Natural killer cell treated with Interleukin-12 subunit alpha and Interleukin-12 subunit beta and Interleukin-15 and Interleukin-18, amount 100 ng/mL, for 72 hours (primary cell): ENCODE measurements around the gene PLK1. TPM values are rescaled to one million over a fixed set of nuclear protein-coding genes. Genes with fewer than 3 reads are reported as not detected.

Source experiments
- ATAC-seq, 2 donors: fragments of 150-1000 bp; cut with Tn5 transposase in 1 of 2; sonication (Bioruptor Pico), chemical (Tn5 transposase) in 1 of 2; 2 replicates each; pipeline ENCODE4 v1.10.0; 2021
- DNase-seq: peaks from one replicate; pipeline ENCODE4 v3.0.0; 2022; ENCODE audit warnings: low spot score
- H3K27ac Mint-ChIP-seq, 2 donors: 1 replicate in 1 of 2; 2 replicates in 1 of 2; pipeline ENCODE4 v1.8.0; 2022; ENCODE audit warnings: mixed read lengths in 2 of 2, mild to moderate bottlenecking in 1 of 2, moderate library complexity in 1 of 2
- H3K27me3 Mint-ChIP-seq, 2 donors: 1 replicate in 1 of 2; 2 replicates in 1 of 2; pipeline ENCODE4 v1.8.0; 2022; ENCODE audit warnings: mixed read lengths in 2 of 2
- H3K36me3 Mint-ChIP-seq: one replicate; pipeline ENCODE4 v1.8.0; 2022; ENCODE audit warnings: mixed read lengths
- H3K4me1 Mint-ChIP-seq, 2 donors: 1 replicate in 1 of 2; 2 replicates in 1 of 2; pipeline ENCODE4 v1.8.0; 2022; ENCODE audit warnings: low read depth in 2 of 2, mixed read lengths in 2 of 2, mild to moderate bottlenecking in 1 of 2
- H3K4me3 Mint-ChIP-seq: one replicate; pipeline ENCODE4 v1.8.0; 2022; ENCODE audit warnings: mixed read lengths
- H3K9me3 Mint-ChIP-seq: 2 replicates; pipeline ENCODE4 v1.8.0; 2022; ENCODE audit warnings: mixed read lengths
- total RNA-seq, 2 donors: library from RNA; stranded (reverse); gene quantifications; one replicate each; pipeline ENCODE4 v1.2.3, GENCODE V29; 2022

Gene PLK1
- total RNA-seq, 2 donors from 2014 or later = 55.6 to 95.6 TPM

- no peak for DNase-seq
Observed at GRCh38 chr16:23690771-23691482, 12.2 kb downstream of the PLK1 start.

GRCh38 chr16:23691483-23692189, 12.9 kb downstream of the PLK1 start:
- DNase-seq = no peak
- Mint-ChIP-seq H3K27me3 (no peaks in the 10 kb centered on the region), H3K36me3 (peaks cover 11% of the 10 kb centered on the region), H3K27ac (no peak overlapping the region), H3K4me3 (no peak overlapping the region), H3K4me1 (peaks cover 0 to 6% of the 10 kb centered on the region in 2 donors), H3K9me3 (no peaks in the 10 kb centered on the region)
- ATAC-seq = no peak

More at GRCh38 chr16:23690771-23691482, 12.2 kb downstream of the PLK1 start:
- H3K27me3 Mint-ChIP-seq = no peaks in the 10 kb centered on the region
- H3K27ac Mint-ChIP-seq = no peak overlapping the region
- H3K36me3 Mint-ChIP-seq = peaks cover 11% of the 10 kb centered on the region
- no peak for ATAC-seq
- peaks cover 0 to 6% of the 10 kb centered on the region in 2 donors for H3K4me1 Mint-ChIP-seq
- no peaks in the 10 kb centered on the region for H3K9me3 Mint-ChIP-seq
- no peak overlapping the region for H3K4me3 Mint-ChIP-seq

GRCh38 chr16:23692190-23692837, 13.6 kb downstream of the PLK1 start:
- Mint-ChIP-seq H3K36me3 (peaks cover 8% of the 10 kb centered on the region), H3K27ac (no peak overlapping the region), H3K4me1 (peaks cover 0 to 6% of the 10 kb centered on the region in 2 donors), H3K27me3 (no peaks in the 10 kb centered on the region), H3K4me3 (no peak overlapping the region), H3K9me3 (no peaks in the 10 kb centered on the region)
- DNase-seq (no peak), ATAC-seq (no peak)

- ATAC-seq (no peak), DNase-seq (no peak)
- Mint-ChIP-seq H3K4me1 (peaks cover 11 to 15% of the 10 kb centered on the region in 2 donors), H3K9me3 (no peaks in the 10 kb centered on the region), H3K4me3 (no peak overlapping the region), H3K27ac (no peak overlapping the region), H3K27me3 (no peaks in the 10 kb centered on the region), H3K36me3 (no peaks in the 10 kb centered on the region)
Observed at GRCh38 chr16:23694265-23694643, 15.6 kb downstream of the PLK1 start.

GRCh38 chr16:23694644-23695373, 16.1 kb downstream of the PLK1 start:
- DNase-seq (no peak), ATAC-seq (peak in 1 of 2 donors; percentile 40)
- Mint-ChIP-seq H3K27ac (no peak overlapping the region), H3K9me3 (no peaks in the 10 kb centered on the region), H3K4me3 (no peak overlapping the region), H3K36me3 (no peaks in the 10 kb centered on the region), H3K4me1 (peaks cover 14 to 15% of the 10 kb centered on the region in 2 donors), H3K27me3 (no peaks in the 10 kb centered on the region)

GRCh38 chr16:23695756-23696155, 17.1 kb downstream of the PLK1 start:
- H3K4me1 Mint-ChIP-seq = peaks cover 14 to 15% of the 10 kb centered on the region in 2 donors
- ATAC-seq (no peak), DNase-seq (no peak)
- H3K4me3 Mint-ChIP-seq = no peak overlapping the region
- H3K27me3 Mint-ChIP-seq = no peaks in the 10 kb centered on the region
- H3K27ac Mint-ChIP-seq = no peak overlapping the region
- H3K9me3 Mint-ChIP-seq = no peaks in the 10 kb centered on the region
- H3K36me3 Mint-ChIP-seq = no peaks in the 10 kb centered on the region

GRCh38 chr16:23699100-23699499, 20.4 kb downstream of the PLK1 start:
- DNase-seq = no peak
- Mint-ChIP-seq H3K4me3 (no peak overlapping the region), H3K4me1 (peaks cover 14 to 15% of the 10 kb centered on the region in 2 donors), H3K9me3 (peaks cover 4% of the 10 kb centered on the region), H3K27ac (peak overlapping the region in 1 of 2 donors; percentile 55), H3K36me3 (peaks cover 10% of the 10 kb centered on the region), H3K27me3 (peaks cover 5 to 8% of the 10 kb centered on the region in 2 donors)
- peak; percentile 64 to 74 for ATAC-seq

GRCh38 chr16:23700093-23700492, 21.4 kb downstream of the PLK1 start:
- Mint-ChIP-seq H3K36me3 (peaks cover 10% of the 10 kb centered on the region), H3K27ac (no peak overlapping the region), H3K4me1 (peaks cover 9 to 14% of the 10 kb centered on the region in 2 donors), H3K9me3 (peaks cover 4% of the 10 kb centered on the region), H3K4me3 (no peak overlapping the region), H3K27me3 (peaks cover 5 to 8% of the 10 kb centered on the region in 2 donors)
- ATAC-seq = no peak
- no peak for DNase-seq

GRCh38 chr16:23700509-23700908, 21.8 kb downstream of the PLK1 start:
- peak in 1 of 2 donors; percentile 13 for ATAC-seq
- Mint-ChIP-seq H3K27ac (no peak overlapping the region), H3K4me3 (no peak overlapping the region), H3K36me3 (peaks cover 10% of the 10 kb centered on the region), H3K4me1 (peaks cover 9 to 14% of the 10 kb centered on the region in 2 donors), H3K9me3 (peaks cover 4% of the 10 kb centered on the region), H3K27me3 (peaks cover 5 to 8% of the 10 kb centered on the region in 2 donors)
- no peak for DNase-seq

GRCh38 chr16:23701045-23701444, 22.4 kb downstream of the PLK1 start:
- Mint-ChIP-seq H3K27me3 (peaks cover 8 to 10% of the 10 kb centered on the region in 2 donors), H3K4me1 (peaks cover 9 to 14% of the 10 kb centered on the region in 2 donors), H3K9me3 (peaks cover 4% of the 10 kb centered on the region), H3K27ac (no peak overlapping the region), H3K4me3 (no peak overlapping the region), H3K36me3 (peaks cover 10% of the 10 kb centered on the region)
- ATAC-seq (no peak), DNase-seq (no peak)

- Mint-ChIP-seq H3K4me1 (peaks cover 9 to 14% of the 10 kb centered on the region in 2 donors), H3K27me3 (peaks cover 8 to 10% of the 10 kb centered on the region in 2 donors), H3K27ac (no peak overlapping the region), H3K9me3 (peaks cover 4% of the 10 kb centered on the region), H3K4me3 (no peak overlapping the region), H3K36me3 (peaks cover 10% of the 10 kb centered on the region)
- ATAC-seq = no peak
- DNase-seq = no peak
Observed at GRCh38 chr16:23702951-23703350, 24.3 kb downstream of the PLK1 start.

GRCh38 chr16:23704772-23705516, 26.3 kb downstream of the PLK1 start:
- Mint-ChIP-seq H3K27ac (no peak overlapping the region), H3K9me3 (peaks cover 4% of the 10 kb centered on the region), H3K4me3 (no peak overlapping the region), H3K36me3 (peaks cover 10% of the 10 kb centered on the region), H3K27me3 (peaks cover 8 to 14% of the 10 kb centered on the region in 2 donors), H3K4me1 (no peaks in the 10 kb centered on the region)
- peak in 1 of 2 donors; percentile 41 for ATAC-seq
- DNase-seq = no peak

GRCh38 chr16:23705517-23705902, 26.8 kb downstream of the PLK1 start:
- H3K27me3 Mint-ChIP-seq = peaks cover 8 to 19% of the 10 kb centered on the region in 2 donors
- peaks cover 4% of the 10 kb centered on the region for H3K9me3 Mint-ChIP-seq
- no peaks in the 10 kb centered on the region for H3K4me1 Mint-ChIP-seq
- H3K4me3 Mint-ChIP-seq = no peak overlapping the region
- H3K27ac Mint-ChIP-seq = no peak overlapping the region
- DNase-seq (no peak), ATAC-seq (no peak)
- H3K36me3 Mint-ChIP-seq = peaks cover 10% of the 10 kb centered on the region
